GM04503 (cell line): ENCODE data around the gene SLC38A10.
"Not testable (repeated sequence)": the region's sequence is repeated elsewhere in the genome, so short reads cannot be mapped to it uniquely, and the experiment has no call there.

Experiments used
- DNase-seq: peaks from one replicate; pipeline ENCODE4 v3.0.0-alpha.2; 2012; ENCODE audit warnings: low read depth

The SLC38A10 gene

DNA sequence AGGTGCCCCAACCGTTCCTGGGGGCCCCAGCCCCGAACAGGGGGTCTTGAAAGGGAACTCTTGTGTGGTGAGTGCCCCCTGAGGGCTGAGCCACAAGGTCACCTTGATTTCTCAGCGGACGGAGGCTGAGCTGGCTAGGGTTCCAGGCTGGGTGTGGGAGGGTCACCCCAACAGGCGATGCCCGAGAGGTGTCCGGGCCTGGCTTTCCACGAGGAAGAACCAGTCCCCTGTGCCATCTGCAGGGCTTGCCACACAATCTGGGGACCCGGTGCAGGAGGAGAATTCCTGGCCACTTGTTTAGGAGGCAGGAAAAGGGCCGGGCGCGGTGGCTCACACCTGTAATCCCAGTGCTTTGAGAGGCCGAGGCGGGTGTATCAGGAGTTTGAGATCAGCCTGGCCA is 16.8 kb upstream of the SLC38A10 start:
- DNase-seq, result no peak

DNA sequence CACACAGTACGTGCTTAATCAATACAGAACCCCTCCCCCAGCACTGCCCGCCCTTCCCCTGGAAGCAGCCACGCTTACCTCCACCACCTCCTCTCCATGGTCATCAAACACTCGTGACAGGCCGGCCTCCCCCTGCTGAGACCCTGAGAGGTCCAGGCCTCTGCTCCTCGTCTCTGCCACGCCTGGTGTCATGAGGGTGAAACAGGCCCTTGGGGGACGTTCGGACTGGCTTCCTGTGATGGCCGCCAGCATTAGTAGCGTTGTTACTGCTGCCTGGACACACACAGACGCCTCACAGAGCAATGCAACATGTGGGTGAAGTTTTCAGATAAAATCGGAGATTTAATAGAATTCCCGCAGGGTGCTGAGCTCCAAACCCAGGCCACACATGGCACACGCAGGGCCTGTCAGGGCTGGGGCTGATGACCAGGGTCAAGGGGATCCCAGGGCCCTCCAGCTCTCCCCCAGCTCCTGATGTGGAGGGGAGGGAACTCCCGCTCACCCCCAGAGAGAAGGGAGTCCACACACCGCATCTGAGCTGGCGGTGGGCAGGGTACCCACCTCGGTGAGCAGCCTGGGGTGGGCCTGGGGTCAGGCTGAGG is 15.9 kb upstream of the SLC38A10 start:
- no peak for DNase-seq

DNA sequence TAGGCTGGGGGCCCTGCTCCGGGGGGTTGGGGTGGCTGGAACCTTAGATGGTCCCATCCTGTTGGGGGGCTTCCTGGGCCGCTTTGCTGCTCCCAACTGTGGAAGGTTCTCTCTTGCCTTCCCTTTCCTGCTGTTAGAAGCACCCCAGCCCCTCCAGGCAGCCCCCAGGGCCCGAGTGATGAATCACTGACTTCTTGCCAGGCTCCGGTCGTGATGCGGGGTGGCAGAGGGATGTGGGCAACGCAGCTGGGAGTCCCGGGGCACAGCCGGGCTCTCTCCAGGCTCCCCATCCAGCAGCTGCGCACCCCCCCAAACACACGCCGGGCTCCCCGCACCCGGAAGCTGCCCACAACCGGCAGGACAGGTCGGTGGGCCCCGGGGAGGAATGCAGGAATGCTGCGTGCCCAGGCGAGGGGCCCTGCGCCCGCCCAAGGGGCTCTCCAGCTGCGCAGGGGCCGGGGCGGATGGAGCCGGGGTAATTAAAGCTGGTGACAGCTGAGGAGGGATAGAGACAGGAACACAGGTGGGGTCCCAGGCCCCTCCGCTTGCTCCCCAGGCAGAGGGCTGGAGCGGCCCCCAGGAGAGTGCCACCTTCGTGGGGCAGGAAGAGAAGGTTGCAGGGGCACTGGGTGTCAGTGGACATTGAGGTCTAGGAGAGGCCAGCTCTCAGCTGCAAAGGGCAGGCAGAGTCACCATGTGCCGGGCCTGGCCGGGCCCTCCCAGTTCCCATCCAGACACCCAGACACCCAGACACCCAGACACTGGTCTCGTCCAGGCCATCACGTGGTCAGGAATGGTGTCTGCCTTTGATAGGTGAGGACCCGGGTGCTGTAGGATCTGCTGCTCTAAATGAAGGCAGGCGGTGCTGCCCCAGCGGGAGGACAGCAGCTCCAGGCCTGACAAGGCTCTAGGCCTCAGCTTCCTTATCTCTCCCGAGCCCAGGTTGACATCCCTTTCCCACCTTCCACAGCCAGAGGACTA is 15.0 kb upstream of the SLC38A10 start:
- no peak for DNase-seq

- DNase-seq, result peak; percentile 41
Measured at GRCh38 chr17:81309140-81309858, 14.2 kb upstream of the SLC38A10 start.

- not testable (repeated sequence) for DNase-seq
Measured at GRCh38 chr17:81308784-81309139, 13.7 kb upstream of the SLC38A10 start.

DNA sequence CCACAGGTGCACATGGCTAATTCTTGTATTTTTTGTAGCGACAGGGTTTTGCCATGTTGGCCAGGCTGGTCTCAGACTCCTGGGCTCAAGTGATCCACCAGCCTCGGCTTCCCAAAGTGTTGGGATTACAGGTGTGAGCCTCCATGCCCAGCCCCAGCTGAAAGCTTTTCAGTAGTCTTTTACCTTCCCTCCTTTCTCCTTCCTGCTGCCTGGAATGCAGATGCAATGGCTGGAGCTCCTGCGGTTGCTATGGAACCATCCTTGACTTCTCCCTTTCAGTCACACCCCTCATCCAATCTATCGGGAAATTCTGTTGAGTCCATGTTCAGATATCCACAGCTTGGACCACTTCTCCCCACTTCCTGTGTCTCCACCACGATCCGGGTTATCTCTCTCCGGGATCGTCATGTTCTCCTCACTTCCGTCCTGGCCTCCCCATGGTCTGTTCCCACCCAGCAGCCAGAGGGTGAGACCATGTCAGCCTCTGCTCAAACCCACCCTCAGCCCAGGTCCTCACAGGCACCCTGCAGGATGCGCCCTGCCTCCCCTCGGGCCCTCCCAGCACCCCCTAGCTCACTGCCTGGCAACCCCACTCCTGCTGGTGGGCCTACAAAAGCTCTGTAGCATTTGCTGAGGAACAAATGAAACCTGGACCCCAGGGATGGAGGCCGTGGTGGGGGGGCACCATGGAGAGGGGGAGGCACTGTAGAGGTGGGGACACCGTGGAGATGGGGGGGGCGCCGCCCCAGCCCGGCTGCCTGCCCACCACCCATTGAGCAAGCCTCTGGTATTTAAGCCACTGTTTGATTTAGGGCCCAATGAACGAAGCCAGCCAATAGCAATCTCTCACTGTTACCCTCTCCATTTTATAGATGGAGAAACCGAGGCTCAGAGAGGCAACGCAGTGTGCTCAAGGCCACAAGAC is 12.8 kb upstream of the SLC38A10 start:
- no peak for DNase-seq

GRCh38 chr17:81306898-81307510 is 11.9 kb upstream of the SLC38A10 start:
- no peak for DNase-seq

DNA sequence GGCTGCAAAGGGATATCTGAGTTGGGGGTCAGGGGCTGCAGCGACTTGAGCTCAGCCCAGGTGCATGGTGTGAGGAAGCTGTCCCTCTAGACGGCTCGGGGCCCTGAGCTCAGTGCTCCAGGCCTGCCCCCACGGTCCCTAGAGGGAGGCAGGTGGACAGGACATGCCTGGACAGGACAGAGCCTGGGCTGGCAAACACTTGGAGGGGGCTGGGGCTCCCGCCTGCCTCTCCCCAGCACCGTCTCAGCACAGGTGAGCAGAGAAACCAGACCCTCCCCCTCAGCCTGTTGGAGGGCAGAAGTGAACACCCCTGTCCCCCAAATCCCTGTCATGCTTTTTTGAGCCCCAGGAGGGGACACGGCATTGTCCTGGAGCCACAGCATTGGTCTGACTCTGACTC is 11.4 kb upstream of the SLC38A10 start:
- no peak for DNase-seq

- DNase-seq, result no peak
Measured at GRCh38 chr17:81305051-81305630, 10.0 kb upstream of the SLC38A10 start.

DNA sequence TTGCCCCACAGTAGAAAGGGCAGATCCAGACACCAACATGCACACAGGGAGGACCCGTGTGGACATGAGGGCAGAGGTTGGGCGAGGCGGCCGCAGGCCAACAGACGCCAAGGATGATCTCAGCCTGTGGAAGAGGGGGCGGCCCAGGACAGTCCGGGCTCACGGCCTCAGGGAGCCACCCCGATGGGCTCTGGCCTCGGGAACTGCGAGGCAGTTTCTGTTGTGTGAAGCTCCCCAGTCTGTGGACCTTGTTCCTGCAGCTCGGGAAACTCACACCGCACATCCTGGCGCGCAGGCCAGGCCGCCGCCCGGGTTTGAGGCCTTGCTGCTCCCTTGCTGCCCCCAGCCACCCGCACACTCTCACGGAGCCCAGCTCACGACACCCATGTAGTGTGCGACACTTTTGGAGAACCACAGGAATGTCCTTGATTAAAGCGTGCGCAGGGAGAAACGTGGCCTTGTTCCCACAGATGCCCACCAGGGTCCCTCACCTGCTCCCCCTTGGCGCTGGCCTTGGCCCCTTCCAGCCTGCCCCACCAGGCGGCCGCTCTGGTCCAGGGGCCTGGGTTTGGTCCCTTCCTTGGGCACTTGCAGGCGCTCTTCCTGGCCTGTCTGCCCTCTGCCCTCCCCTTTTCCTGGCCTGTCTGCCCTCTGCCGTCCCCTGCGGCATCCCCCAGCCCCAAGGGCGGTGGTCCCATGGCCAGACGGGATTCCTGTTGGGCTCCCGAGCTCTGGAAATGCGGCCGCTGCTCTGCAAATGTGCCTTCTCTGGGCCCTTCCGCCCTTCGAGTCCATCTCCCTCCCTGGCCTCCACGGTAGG is 9.3 kb upstream of the SLC38A10 start:
- no peak for DNase-seq

DNA sequence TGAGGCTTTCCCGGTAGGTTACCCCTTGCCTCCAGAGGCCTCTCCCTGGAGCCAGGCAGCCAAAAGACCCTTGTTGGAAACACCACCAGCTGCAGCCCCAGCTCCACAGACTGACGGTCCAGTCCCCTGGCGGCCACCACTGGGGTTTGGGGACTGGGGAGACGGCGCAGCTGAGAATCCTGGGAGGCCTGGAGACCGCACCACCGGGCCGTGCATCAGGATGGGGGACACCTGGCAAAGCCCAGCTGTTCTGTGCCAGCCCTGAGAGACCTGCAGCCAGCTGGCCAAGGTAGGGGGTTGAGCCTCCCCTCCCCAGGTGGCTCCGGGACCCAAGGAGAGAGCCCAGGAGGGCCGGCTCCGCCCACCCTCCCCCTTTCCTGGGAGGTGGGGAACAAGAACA is 8.3 kb upstream of the SLC38A10 start:
- no peak for DNase-seq

DNA sequence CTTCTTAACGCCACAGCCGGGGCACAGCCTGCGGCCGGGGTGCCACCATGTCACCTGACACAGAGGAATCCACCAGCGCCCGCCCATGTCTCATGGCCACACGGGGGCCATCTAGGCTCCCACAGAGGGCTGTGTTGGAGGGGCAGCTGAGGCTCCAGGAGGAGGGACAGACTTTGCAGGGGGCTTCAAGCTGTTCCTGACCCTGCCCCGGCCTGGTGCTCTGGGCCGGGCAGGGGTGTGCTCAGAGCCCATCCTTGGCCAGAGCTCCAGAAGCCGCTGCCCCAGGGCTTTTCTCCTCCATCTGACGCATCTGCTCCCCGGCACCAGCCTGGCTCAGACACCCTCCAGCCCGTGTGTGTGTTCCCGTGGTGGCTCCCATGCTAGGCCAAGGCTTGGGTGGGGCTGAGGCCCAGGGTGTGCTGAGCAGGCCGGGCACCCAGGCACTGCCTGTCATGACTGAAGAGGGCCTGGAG is 7.8 kb upstream of the SLC38A10 start:
- DNase-seq, result no peak

DNA sequence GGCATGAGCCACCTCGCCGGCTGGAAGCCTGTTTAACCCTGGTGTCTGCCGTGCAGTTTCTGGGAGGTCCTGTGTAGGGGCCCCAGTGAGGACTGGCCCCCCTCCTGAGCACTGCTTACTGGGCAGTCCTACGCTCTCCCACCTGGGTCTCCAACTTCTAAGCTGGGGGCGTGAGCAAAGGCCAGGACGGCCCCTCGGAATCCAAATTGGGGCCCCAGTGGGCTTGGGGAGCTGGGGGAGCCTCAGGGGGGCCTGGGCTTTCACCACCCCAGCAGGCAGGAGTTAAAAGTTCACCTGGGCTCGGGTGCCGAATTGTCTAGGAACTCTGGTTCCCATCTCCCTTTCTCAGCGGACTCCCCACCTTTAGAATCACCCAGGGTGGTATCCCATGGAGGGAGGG is 7.2 kb upstream of the SLC38A10 start:
- DNase-seq, result no peak

DNA sequence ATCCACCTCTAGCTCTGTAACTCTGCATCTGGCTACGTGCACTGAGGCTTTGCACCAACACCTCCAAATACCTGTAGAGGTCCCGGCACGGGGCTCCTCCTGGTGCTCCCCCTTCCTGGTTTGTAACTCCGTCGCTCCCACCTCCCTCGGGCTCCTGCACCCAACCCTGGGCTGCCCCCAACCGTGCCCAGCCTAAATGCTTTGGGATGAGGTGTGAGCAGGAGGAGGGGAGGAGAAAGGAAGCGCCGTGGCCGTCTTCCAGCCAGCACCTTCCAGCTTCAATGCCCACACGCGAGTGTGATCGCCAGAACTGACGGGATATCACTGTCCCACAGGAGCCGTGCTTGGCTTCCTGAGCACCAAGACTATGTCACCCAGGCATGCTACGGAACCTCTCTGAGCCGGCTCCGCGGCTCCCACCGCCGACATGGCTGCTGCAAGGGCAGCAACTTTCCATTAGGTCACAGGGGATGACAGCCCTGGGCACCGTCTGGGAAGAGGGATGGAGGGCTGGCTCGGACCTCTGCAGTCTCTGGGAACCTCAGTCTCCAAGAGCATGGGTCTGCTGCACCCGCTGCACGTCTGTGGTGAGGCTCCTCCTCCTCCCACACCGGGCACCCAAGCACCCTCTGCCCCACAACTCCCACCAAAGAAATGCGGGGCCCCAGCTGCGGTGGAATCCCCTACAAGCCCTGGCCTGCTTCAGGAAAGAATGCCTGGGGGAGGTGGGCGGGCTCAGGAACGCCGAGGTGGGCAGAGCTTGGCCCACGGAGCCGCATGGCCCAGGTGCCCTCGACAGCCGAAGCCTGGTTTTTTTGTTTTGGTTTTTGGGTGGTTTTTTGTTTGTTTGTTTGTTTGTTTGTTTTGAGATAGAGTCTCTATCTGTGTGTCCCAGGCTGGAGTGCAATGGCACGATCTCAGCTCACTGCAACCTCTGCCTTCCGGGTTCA is 6.4 kb upstream of the SLC38A10 start:
- no peak for DNase-seq

- no peak for DNase-seq
Measured at GRCh38 chr17:81300586-81301155, 5.6 kb upstream of the SLC38A10 start.

DNA sequence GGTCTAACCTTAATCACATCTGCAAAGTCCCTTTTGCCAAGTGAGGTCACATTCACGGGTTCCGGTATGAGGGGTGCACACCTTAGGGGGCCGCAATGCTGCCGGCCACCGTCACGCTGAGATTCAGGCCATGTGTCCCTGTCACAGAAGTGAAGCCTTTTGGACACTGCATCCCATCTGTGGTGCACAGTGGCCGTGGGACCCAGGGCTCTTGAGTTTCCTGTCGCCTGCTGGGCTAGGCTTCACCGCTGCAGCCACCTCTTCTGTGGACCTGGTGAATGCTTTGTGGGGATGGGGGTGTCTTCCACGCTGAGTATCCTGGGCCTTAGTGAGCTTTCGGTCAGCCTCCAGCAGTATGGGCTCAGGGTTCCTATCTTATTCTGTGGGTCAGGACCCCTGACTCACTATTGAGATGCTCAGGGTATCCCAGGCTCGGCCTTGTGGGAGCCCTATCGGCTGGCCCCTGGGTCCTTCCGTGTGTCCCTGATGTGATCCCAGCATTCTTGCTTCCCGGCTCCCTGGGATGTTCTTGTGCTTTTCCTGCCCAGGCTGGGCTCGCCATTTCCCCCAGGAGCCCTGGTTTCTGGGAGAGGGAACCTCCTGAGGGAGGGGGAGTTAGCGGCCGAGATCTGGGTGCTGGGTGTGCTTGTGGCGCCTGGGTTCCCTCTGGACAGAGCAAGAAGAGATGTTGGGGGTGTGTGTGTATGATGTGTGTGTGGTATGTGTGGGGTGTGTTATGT is 4.9 kb upstream of the SLC38A10 start:
- no peak for DNase-seq

DNA sequence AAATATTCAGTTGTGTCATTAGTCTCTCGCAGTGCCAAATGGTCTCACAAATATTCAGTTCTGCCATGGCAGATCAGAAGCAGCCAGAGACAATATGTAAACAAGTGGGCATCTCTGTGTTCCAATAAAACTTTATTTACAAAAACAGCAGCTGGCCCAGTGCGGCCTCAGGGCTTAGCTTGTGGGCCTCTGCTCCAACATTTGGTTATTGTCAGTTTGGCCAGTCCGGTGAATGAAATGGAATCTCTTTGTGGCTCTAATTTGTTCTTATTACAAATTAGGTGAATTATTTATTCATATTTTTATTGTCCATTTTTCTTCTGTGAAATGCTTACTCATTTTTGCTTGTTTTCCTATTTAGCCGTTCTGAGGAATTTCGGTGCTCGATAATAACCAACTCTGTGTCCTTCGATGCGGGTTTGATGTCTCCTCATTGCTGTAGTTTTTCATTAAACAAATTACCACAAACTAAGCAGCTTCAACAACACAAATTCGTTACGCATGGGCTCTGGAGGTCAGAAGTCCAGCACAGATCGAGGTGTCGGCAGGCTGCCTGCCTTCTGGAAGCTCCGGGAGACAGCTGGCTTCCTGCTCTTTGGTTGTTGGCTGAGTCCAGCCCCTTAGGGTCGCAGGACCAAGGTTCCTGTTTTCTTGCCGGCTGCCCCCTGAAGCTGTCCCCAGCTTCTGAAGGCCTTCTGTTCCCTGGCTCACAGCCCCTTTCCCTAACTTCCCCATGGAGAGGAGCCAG is 4.1 kb upstream of the SLC38A10 start:
- no peak for DNase-seq
